OCI-LY3 (cell line): ENCODE results near the gene LBR.

Experiments used
- H2AFZ ChIP-seq: fragments of 200-600, 300-600 bp; shearing (Covaris generic); 2 replicates; pipeline ENCODE4 v1.6.0; 2014; ENCODE audit warnings: antibody characterized with exemption, low read depth, low read length
- H3K27ac ChIP-seq: fragments of 200-600, 300-600 bp; sonication (generic); 2 replicates; pipeline ENCODE4 v1.5.1; 2014; ENCODE audit warnings: mild to moderate bottlenecking, low read length, moderate library complexity, mixed read lengths
- H3K27me3 ChIP-seq: fragments of 200-600, 300-600 bp; sonication (generic); 2 replicates; pipeline ENCODE4 v1.6.1; 2014; ENCODE audit warnings: low read depth, low read length, mixed read lengths
- H3K36me3 ChIP-seq: fragments of 200-600, 300-600 bp; sonication (generic); replicated peaks from 2 replicates; pipeline ENCODE3; 2014; ENCODE audit warnings: low read depth, low read length, mixed read lengths
- H3K4me1 ChIP-seq: fragments of 300-600, 200-600 bp; sonication (generic); 2 replicates; pipeline ENCODE4 v1.6.1; 2014; ENCODE audit warnings: low read length, mixed read lengths
- H3K4me2 ChIP-seq: fragments of 200-600, 300-600 bp; sonication (generic); 2 replicates; pipeline ENCODE4 v1.6.1; 2014; ENCODE audit warnings: low read length, mixed read lengths
- H3K4me3 ChIP-seq: fragments of 300-600, 200-600 bp; sonication (generic); 2 replicates; pipeline ENCODE4 v1.5.1; 2014; ENCODE audit warnings: antibody characterized with exemption, mild to moderate bottlenecking, low read length, moderate library complexity
- H3K79me2 ChIP-seq: fragments of 300-600, 200-600 bp; shearing (Covaris generic); 2 replicates; pipeline ENCODE4 v1.6.1; 2014; ENCODE audit warnings: mild to moderate bottlenecking, low read length, mixed read lengths
- H3K9ac ChIP-seq: fragments of 300-600, 200-600 bp; shearing (Covaris generic); 2 replicates; pipeline ENCODE4 v1.6.0; 2014; ENCODE audit warnings: mild to moderate bottlenecking, low read length, moderate library complexity
- H3K9me3 ChIP-seq: fragments of 200-600, 300-600 bp; shearing (Covaris generic); 2 replicates; pipeline ENCODE4 v1.6.1; 2014; ENCODE audit warnings: low read length, mixed read lengths; ENCODE audit not compliant: insufficient read depth
- H4K20me1 ChIP-seq: fragments of 200-600, 300-600 bp; sonication (generic); 2 replicates; pipeline ENCODE4 v1.6.1; 2016; ENCODE audit warnings: low read length, mixed read lengths; ENCODE audit not compliant: insufficient read depth
- EZH2phosphoT487 ChIP-seq: fragments of 200-600 bp; shearing (Covaris generic); IDR thresholded peaks from 2 replicates; pipeline ENCODE4 v1.6.1; 2018; ENCODE audit warnings: antibody characterized with exemption, mixed run types, low read depth
- TF ChIP-seq, protein P1 (sequence below): fragments of 200-600, 300-600 bp; sonication (generic); IDR thresholded peaks from 2 replicates; pipeline ENCODE4 v1.5.1; 2014; ENCODE audit warnings: antibody characterized with exemption, low read length, low read depth

LBR gene

DNA sequence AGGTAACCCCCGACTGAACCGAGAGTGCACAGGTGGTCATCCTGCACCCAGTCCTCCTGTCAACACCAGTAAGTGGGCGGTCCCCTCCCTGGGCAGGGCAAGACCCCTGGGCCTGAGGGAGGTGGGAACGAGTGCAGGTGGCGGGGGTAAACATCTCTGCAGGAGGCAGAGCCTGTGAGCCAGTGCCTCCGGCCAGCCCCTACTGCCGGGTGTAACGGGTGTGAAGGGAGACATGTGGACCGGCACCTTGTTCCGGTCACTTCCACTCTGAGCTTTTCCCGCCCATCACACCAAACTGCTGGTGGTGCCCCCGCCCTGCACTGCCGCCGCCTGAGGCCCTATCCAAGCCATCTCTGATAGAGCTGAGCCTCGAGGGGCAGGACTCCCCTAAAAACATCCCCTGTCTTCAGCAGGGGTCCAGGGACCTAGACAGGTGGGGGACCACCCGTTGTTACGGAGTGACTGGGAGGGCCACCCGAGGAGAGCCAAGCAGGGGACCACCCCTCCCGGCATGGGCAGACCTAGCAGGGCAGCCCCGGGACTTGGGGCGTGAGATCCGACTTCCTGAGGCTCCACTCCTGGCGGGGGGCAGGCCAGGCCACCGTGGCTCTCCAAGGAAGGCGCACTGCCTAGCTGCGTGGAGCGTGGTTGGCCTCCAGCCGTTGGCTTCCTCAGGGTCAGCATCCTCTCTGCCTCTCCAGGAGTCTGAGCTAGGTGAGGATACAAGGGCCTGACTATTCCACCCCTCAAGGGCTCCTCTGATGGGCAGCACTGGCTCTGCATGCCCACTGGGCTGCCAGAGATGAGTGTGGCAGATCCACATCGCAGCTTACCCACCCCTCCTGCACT is 43.8 kb upstream of the LBR start:
- Histone ChIP-seq H3K27ac (no peak overlapping the region), H2AFZ (no peak overlapping the region), H4K20me1 (no peaks in the 10 kb centered on the region), H3K4me3 (no peak overlapping the region), H3K9ac (no peak overlapping the region), H3K4me2 (no peak overlapping the region), H3K36me3 (no peaks in the 10 kb centered on the region), H3K4me1 (peaks cover 18% of the 10 kb centered on the region), H3K79me2 (no peaks in the 10 kb centered on the region), H3K9me3 (no peaks in the 10 kb centered on the region), H3K27me3 (no peaks in the 10 kb centered on the region)
- no peak for TF ChIP-seq EZH2phosphoT487
- TF ChIP-seq, protein P1, sequence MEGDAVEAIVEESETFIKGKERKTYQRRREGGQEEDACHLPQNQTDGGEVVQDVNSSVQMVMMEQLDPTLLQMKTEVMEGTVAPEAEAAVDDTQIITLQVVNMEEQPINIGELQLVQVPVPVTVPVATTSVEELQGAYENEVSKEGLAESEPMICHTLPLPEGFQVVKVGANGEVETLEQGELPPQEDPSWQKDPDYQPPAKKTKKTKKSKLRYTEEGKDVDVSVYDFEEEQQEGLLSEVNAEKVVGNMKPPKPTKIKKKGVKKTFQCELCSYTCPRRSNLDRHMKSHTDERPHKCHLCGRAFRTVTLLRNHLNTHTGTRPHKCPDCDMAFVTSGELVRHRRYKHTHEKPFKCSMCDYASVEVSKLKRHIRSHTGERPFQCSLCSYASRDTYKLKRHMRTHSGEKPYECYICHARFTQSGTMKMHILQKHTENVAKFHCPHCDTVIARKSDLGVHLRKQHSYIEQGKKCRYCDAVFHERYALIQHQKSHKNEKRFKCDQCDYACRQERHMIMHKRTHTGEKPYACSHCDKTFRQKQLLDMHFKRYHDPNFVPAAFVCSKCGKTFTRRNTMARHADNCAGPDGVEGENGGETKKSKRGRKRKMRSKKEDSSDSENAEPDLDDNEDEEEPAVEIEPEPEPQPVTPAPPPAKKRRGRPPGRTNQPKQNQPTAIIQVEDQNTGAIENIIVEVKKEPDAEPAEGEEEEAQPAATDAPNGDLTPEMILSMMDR = no peak

DNA sequence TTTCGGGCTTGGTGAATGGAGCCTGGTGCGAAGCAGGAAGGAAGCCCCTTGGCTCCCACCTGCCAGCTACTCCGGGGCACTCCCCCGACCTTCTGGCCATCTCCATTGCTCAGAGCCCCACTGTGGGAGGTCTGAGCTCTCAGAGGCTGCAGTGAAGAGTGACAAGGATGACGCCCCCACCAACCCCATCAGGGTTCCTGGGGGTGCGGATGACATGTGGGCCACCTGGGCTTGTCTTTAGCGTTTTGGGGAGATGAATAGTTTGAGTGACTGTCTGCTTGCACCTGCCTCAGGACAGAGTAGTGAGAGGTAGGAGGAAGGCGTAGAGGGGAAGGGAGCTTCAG is 43.2 kb upstream of the LBR start:
- TF ChIP-seq, protein P1 = no peak
- TF ChIP-seq EZH2phosphoT487 = no peak
- Histone ChIP-seq H2AFZ (no peak overlapping the region), H3K9me3 (no peaks in the 10 kb centered on the region), H3K36me3 (no peaks in the 10 kb centered on the region), H3K4me2 (no peak overlapping the region), H3K27ac (no peak overlapping the region), H3K9ac (no peak overlapping the region), H3K4me1 (peaks cover 21% of the 10 kb centered on the region), H3K27me3 (no peaks in the 10 kb centered on the region), H4K20me1 (no peaks in the 10 kb centered on the region), H3K79me2 (no peaks in the 10 kb centered on the region), H3K4me3 (no peak overlapping the region)

DNA sequence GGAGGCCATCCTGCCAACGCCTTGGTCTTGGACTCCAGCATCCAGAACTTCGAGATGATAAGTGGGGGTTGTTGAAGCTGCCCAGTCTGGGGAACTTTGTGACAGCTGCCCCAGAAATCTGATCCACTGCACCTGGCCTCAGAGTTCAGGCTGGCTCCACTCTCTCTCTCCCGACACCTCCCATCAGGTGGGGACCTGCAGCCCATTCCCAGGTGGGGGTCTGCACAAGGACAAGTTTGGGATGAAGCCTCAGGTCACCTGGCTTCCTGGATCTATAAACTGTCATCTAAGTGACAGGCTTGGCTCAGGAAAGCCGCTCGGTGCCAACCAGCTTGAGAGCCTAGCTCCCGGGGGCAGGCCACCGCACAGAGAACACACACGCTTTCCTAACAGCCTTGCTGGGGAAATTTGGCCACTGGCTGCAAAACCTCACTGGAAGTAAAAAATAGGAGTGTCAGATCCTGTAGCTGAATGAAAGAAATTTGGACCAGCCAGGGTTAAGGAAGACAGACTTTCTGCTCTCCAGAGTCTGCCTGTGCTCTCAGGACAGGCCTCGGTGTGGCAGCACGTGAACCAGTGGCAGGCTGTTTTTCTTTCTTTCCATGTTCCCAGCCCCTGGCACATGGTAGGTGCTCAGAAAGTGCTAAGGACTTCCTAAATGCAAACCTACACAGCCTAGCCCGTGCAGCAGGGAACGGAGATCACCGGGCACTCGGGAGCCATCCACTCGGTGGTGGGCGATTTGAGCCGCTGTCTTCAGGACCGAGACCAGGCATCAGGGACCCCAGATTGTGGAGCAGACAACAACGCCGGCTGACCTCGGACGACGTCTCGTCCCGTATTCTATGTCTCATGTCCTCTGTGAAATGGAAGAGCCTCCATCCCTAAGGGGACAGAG is 42.6 kb upstream of the LBR start:
- Histone ChIP-seq H3K4me2 (no peak overlapping the region), H2AFZ (no peak overlapping the region), H3K27me3 (no peaks in the 10 kb centered on the region), H3K4me1 (peaks cover 21% of the 10 kb centered on the region), H3K9ac (no peak overlapping the region), H3K9me3 (no peaks in the 10 kb centered on the region), H3K36me3 (no peaks in the 10 kb centered on the region), H3K4me3 (no peak overlapping the region), H3K79me2 (no peaks in the 10 kb centered on the region), H4K20me1 (no peaks in the 10 kb centered on the region), H3K27ac (no peak overlapping the region)
- TF ChIP-seq, protein P1 = no peak
- TF ChIP-seq EZH2phosphoT487 = no peak

DNA sequence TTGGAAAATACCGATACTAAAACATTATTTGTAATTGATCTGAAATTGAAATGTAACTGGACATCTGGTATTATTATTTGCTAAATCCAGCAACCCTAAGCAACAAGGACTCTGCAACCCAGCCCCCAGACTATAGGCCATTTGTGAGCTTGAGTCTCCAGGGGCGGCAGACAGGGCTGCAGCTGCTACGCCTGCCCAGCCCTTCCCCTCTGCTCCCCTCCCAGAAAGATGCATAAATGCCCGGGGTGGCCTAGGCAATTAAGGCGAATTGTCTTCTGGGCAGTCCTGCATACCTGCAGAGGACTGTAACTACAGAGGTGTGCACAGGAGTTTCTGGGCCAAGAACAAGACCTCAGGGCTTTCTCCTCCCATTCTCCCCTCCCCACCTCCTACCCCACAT is 41.2 kb upstream of the LBR start:
- Histone ChIP-seq H4K20me1 (no peaks in the 10 kb centered on the region), H3K36me3 (no peaks in the 10 kb centered on the region), H3K27me3 (no peaks in the 10 kb centered on the region), H2AFZ (no peak overlapping the region), H3K9ac (no peak overlapping the region), H3K4me1 (peaks cover 13% of the 10 kb centered on the region), H3K4me2 (no peak overlapping the region), H3K4me3 (no peak overlapping the region), H3K79me2 (no peaks in the 10 kb centered on the region), H3K9me3 (no peaks in the 10 kb centered on the region), H3K27ac (no peak overlapping the region)
- TF ChIP-seq, protein P1 = no peak
- TF ChIP-seq EZH2phosphoT487 = no peak
